DND-41 (cell line): Measurements from ENCODE around the gene SERPINB4.

ENCODE experiments used
- EZH2 ChIP-seq: IDR thresholded peaks from 3 replicates; pipeline ENCODE4 v1.6.1; 2012; ENCODE audit warnings: borderline replicate concordance, low read depth, mild to moderate bottlenecking, moderate library complexity, low read length, inconsistent platforms; ENCODE audit not compliant: severe bottlenecking
- TF ChIP-seq, protein P1 (sequence below): IDR thresholded peaks from 2 replicates; pipeline ENCODE4 v1.5.1; 2012; ENCODE audit warnings: borderline replicate concordance, low read length, moderate library complexity, mild to moderate bottlenecking; ENCODE audit not compliant: poor library complexity, severe bottlenecking; ENCODE audit errors: extremely low read depth

GRCh38 chr18:63603772-63604171 lies 40.3 kb downstream of the SERPINB4 start:
- TF ChIP-seq, protein P1, sequence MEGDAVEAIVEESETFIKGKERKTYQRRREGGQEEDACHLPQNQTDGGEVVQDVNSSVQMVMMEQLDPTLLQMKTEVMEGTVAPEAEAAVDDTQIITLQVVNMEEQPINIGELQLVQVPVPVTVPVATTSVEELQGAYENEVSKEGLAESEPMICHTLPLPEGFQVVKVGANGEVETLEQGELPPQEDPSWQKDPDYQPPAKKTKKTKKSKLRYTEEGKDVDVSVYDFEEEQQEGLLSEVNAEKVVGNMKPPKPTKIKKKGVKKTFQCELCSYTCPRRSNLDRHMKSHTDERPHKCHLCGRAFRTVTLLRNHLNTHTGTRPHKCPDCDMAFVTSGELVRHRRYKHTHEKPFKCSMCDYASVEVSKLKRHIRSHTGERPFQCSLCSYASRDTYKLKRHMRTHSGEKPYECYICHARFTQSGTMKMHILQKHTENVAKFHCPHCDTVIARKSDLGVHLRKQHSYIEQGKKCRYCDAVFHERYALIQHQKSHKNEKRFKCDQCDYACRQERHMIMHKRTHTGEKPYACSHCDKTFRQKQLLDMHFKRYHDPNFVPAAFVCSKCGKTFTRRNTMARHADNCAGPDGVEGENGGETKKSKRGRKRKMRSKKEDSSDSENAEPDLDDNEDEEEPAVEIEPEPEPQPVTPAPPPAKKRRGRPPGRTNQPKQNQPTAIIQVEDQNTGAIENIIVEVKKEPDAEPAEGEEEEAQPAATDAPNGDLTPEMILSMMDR: no peak
- TF ChIP-seq EZH2: no peak
